ENCODE data around the gene ASAP2.
"Not testable (repeated sequence)": the region's sequence is repeated elsewhere in the genome, so short reads cannot be mapped to it uniquely, and the experiment has no call there.

ASAP2 gene

GRCh38 chr2:9266711-9267110 lies 60.1 kb downstream of the ASAP2 start:
- DNase-seq (ENCODE audit: low read depth): no peak
- no peak overlapping the region for H3K4me3 ChIP-seq (ENCODE audit: low read depth, low read length)
- no peak for TF ChIP-seq CTCF (IDR thresholded peaks at IDR 0.05; ENCODE audit: low read depth, low read length, missing control alignments)

- DNase-seq (ENCODE audit: low read depth); H3K4me3 ChIP-seq (ENCODE audit: low read depth, low read length): not testable (repeated sequence)
Observed at GRCh38 chr2:9267286-9267685, 60.7 kb downstream of the ASAP2 start.

- TF ChIP-seq CTCF (IDR thresholded peaks at IDR 0.05; ENCODE audit: low read depth, low read length, missing control alignments): no peak
- no peak overlapping the region for H3K4me3 ChIP-seq (ENCODE audit: low read depth, low read length)
- DNase-seq (ENCODE audit: low read depth): no peak
Observed at GRCh38 chr2:9268301-9269080, 61.9 kb downstream of the ASAP2 start.

GRCh38 chr2:9269295-9269694 lies 62.7 kb downstream of the ASAP2 start:
- H3K4me3 ChIP-seq (ENCODE audit: low read depth, low read length): no peak overlapping the region
- DNase-seq (ENCODE audit: low read depth): no peak
- TF ChIP-seq CTCF (IDR thresholded peaks at IDR 0.05; ENCODE audit: low read depth, low read length, missing control alignments): no peak

- no peak for DNase-seq (ENCODE audit: low read depth)
- TF ChIP-seq CTCF (IDR thresholded peaks at IDR 0.05; ENCODE audit: low read depth, low read length, missing control alignments): no peak
- H3K4me3 ChIP-seq (ENCODE audit: low read depth, low read length): no peak overlapping the region
Observed at GRCh38 chr2:9269695-9270360, 63.2 kb downstream of the ASAP2 start.

GRCh38 chr2:9271091-9271490 lies 64.5 kb downstream of the ASAP2 start:
- no peak overlapping the region for H3K4me3 ChIP-seq (ENCODE audit: low read depth, low read length)
- no peak for TF ChIP-seq CTCF (IDR thresholded peaks at IDR 0.05; ENCODE audit: low read depth, low read length, missing control alignments)
- DNase-seq (ENCODE audit: low read depth): no peak

GRCh38 chr2:9271691-9272090 lies 65.1 kb downstream of the ASAP2 start:
- H3K4me3 ChIP-seq (ENCODE audit: low read depth, low read length): no peak overlapping the region
- no peak for TF ChIP-seq CTCF (IDR thresholded peaks at IDR 0.05; ENCODE audit: low read depth, low read length, missing control alignments)
- DNase-seq (ENCODE audit: low read depth): no peak
